Breast epithelium (tissue), 4 donors: ENCODE data around the gene TP53INP2. TPM values are rescaled to one million over a fixed set of nuclear protein-coding genes. Genes with fewer than 3 reads are reported as not detected.
"Not testable (repeated sequence)": the region's sequence is repeated elsewhere in the genome, so short reads cannot be mapped to it uniquely, and the experiment has no call there.

Experiments used
- DNase-seq, 2 donors: peaks; one replicate each; pipeline ENCODE4 v3.0.0-alpha.2; 2019; ENCODE audit warnings: low spot score in 2 of 2
- H3K27ac ChIP-seq, 2 donors: fragments of 200-600 bp; sonication (generic) in 1 of 2; one replicate each; pipeline ENCODE4 v1.5.1; 2016 to 2019; ENCODE audit warnings: mild to moderate bottlenecking in 1 of 2
- H3K27me3 ChIP-seq, 2 donors: fragments of 200-600 bp; sonication (generic) in 1 of 2; one replicate each; pipeline versions ENCODE4 v1.5.1 to v1.6.0; 2017 to 2019; ENCODE audit warnings: control low read depth in 1 of 2, mild to moderate bottlenecking in 1 of 2
- H3K36me3 ChIP-seq: fragments of 200-600 bp; one replicate; pipeline ENCODE4 v1.5.1; 2019
- H3K4me1 ChIP-seq, 2 donors: fragments of 200-600 bp; sonication (generic); one replicate each; pipeline ENCODE4 v1.5.1; 2016 to 2019; ENCODE audit warnings: control low read depth in 1 of 2
- H3K4me3 ChIP-seq, 3 donors: fragments of 200-600 bp; sonication (generic); 1 replicate in 2 of 3; 2 replicates in 1 of 3; pipeline ENCODE4 v1.5.1; 2016 to 2019; ENCODE audit warnings: mild to moderate bottlenecking in 3 of 3, moderate library complexity in 2 of 3
- H3K9me3 ChIP-seq, 2 donors: fragments of 200-600 bp; sonication (generic) in 1 of 2; one replicate each; pipeline ENCODE4 v1.5.1; 2016 to 2019; ENCODE audit warnings: control low read depth in 1 of 2
- CTCF ChIP-seq, 3 donors: fragments of 450-650 bp; IDR thresholded peaks; one replicate each; pipeline ENCODE4 v1.5.1; 2016 to 2017; ENCODE audit warnings: antibody characterized with exemption in 3 of 3, mild to moderate bottlenecking in 3 of 3, moderate library complexity in 3 of 3
- POLR2A ChIP-seq: fragments of 450-650 bp; IDR thresholded peaks from one replicate; pipeline ENCODE4 v1.6.1; 2016; ENCODE audit warnings: antibody characterized with exemption, mild to moderate bottlenecking, moderate library complexity
- POLR2AphosphoS5 ChIP-seq, 3 donors: sonication (generic); formaldehyde crosslinking; IDR thresholded peaks; one replicate each; pipeline ENCODE4 v1.6.1; 2017; ENCODE audit warnings: antibody characterized with exemption in 3 of 3
- intact Hi-C: fragments of 100-400 bp; cut with DNase I; formaldehyde crosslinking; loops from one replicate; pipeline ENCODE4 v1.15.1; 2023; ENCODE audit warnings: low total_unique reads
- total RNA-seq, 3 donors: library from RNA; depleted of rRNA; stranded (reverse); fragments of >200 nt; gene quantifications; one replicate each; pipeline ENCODE4 v1.1.0, GENCODE V29; 2016

Gene TP53INP2
- total RNA-seq, 3 donors from 2014 or later, result 4.7 to 8.0 (median 4.9) TPM

DNA sequence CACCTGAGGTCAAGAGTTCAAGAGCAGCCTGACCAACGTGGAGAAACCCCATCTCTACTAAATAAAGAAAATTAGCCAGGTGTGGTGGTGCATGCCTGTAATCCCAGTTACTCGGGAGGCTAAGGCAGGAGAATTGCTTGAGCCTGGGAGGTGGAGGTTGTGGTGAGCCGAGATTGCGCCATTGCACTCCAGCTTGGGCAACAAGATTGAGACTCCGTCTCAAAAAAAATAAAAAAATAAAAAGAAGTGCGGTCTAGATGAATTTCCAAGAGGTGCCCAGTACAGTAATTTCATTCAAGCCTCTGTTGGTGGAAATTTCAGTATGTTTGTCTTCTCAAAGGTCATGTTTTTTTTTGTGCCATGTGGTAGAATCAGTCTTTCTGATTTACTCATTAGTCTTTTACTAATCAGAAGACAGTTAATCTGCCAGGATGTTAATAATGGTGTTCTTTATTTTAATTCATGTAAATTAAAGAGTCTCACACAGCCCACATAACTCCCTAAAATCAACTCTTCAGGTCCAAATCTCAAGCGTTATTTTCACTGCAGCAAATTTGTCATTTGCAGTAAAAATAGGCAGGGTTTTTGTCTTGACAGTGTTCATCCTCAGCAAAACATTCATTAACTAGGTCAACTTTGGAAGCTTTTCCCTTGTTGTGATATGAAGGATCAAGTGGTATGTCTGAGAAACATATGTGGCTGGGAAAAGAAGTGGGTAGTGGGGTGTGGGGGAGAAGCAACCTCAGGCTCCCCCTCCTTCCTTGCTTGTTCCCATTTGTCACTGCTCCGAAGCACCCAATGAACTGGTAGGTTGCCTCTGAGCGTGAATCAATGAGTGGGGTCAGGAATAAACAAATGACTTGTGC lies 13.3 kb downstream of the TP53INP2 start:
- intact Hi-C loops, result no loop called here
- H3K27ac ChIP-seq, result no peak overlapping the region
- H3K36me3 ChIP-seq, result peaks cover 5% of the 10 kb centered on the region
- no peak overlapping the region for H3K4me3 ChIP-seq
- no peak for DNase-seq
- TF ChIP-seq POLR2AphosphoS5 (IDR thresholded peaks at IDR 0.05) (no peak), POLR2A (no peak), CTCF (IDR thresholded peaks at IDR 0.05) (no peak)
- no peaks in the 10 kb centered on the region for H3K4me1 ChIP-seq
- H3K27me3 ChIP-seq, result no peaks in the 10 kb centered on the region
- H3K9me3 ChIP-seq, result no peaks in the 10 kb centered on the region

- H3K4me1 ChIP-seq, H3K9me3 ChIP-seq, DNase-seq, intact Hi-C loops, H3K36me3 ChIP-seq, H3K4me3 ChIP-seq, H3K27ac ChIP-seq, H3K27me3 ChIP-seq: not testable (repeated sequence)
These were observed 15.3 kb downstream of the TP53INP2 start for GRCh38 chr20:34719242-34720017.

DNA sequence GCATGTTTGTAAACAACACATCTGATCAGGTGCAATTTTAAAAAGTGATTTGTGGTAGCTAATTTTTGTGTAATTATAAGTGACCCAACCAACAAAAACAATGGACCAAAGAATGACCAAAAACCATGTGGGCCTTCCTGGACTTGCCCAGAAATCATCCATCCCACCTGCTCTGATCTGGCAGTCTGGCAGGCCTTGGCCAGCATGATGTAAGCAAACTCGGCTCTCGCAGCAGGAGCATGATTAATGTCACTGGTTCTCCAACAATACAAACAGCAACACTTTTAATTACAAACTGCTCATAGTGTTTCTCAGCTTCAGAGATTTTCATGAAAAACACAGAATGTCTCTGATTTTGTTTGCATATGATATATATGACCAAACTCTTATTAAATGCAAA lies 16.1 kb downstream of the TP53INP2 start:
- intact Hi-C loops, result no loop called here
- H3K36me3 ChIP-seq, result no peaks in the 10 kb centered on the region
- H3K27me3 ChIP-seq, result no peaks in the 10 kb centered on the region
- no peak overlapping the region for H3K27ac ChIP-seq
- no peak overlapping the region for H3K4me3 ChIP-seq
- TF ChIP-seq POLR2AphosphoS5 (IDR thresholded peaks at IDR 0.05) (no peak), POLR2A (no peak), CTCF (IDR thresholded peaks at IDR 0.05) (no peak)
- no peaks in the 10 kb centered on the region for H3K4me1 ChIP-seq
- H3K9me3 ChIP-seq, result no peaks in the 10 kb centered on the region
- DNase-seq, result no peak

DNA sequence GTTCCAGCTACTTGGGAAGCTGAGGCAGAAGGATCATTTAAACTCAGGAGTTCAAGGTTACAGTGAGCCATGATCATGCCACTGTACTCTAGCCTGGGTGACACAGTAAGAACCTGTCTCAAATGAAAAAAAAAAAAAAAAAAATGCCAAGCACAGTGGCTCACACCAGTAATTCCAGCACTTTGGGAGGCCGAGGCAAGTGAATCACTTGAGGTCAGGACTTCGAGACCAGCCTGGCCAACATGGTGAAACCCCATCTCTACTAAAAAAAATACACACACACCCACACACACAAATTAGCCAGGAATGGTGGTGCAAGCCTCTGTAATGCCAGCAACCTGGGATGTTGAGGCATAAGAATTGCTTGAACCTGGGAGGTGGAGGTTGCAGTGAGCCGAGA lies 18.4 kb downstream of the TP53INP2 start:
- H3K4me3 ChIP-seq, H3K9me3 ChIP-seq, H3K4me1 ChIP-seq, intact Hi-C loops, H3K27me3 ChIP-seq, DNase-seq, H3K27ac ChIP-seq, H3K36me3 ChIP-seq: not testable (repeated sequence)

DNA sequence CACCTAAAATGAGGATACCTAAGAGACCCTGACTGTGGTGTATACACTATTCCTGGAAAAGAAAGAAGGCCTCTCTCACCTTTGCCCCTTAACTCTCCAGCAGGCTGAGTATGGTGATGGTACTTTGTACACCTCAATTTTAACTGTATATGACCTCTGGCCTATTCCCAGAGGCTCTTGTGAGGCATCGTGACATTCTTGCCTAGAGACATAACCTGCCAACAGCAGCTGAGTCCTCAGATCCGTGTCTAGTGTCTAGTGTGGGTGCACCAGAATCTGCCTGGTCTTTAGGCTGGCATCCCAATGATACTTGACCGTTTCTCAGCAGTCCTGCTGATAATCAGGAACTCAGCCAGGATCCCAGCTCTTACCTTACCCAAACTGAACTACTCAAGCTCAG lies 20.0 kb downstream of the TP53INP2 start:
- intact Hi-C loops, result no loop called here
- TF ChIP-seq CTCF (IDR thresholded peaks at IDR 0.05) (no peak), POLR2A (no peak), POLR2AphosphoS5 (IDR thresholded peaks at IDR 0.05) (no peak)
- DNase-seq, result no peak
- no peaks in the 10 kb centered on the region for H3K36me3 ChIP-seq
- no peaks in the 10 kb centered on the region for H3K27me3 ChIP-seq
- no peaks in the 10 kb centered on the region for H3K4me1 ChIP-seq
- H3K4me3 ChIP-seq, result no peak overlapping the region
- H3K9me3 ChIP-seq, result no peaks in the 10 kb centered on the region
- no peak overlapping the region for H3K27ac ChIP-seq

GRCh38 chr20:34729416-34729815 lies 25.3 kb downstream of the TP53INP2 start:
- Histone ChIP-seq H3K4me3 (no peak overlapping the region), H3K4me1 (no peaks in the 10 kb centered on the region), H3K9me3 (no peaks in the 10 kb centered on the region), H3K27me3 (no peaks in the 10 kb centered on the region), H3K27ac (no peak overlapping the region), H3K36me3 (no peaks in the 10 kb centered on the region)
- DNase-seq, result no peak
- TF ChIP-seq POLR2A (no peak), CTCF (IDR thresholded peaks at IDR 0.05) (no peak), POLR2AphosphoS5 (IDR thresholded peaks at IDR 0.05) (no peak)
- intact Hi-C loops, result loop anchor here (5.0 kb wide), 1 partner anchor 632 kb away; no protein-coding TSS in a partner anchor
